Breast epithelium (tissue), 4 donors: ENCODE results near the gene CHST9. TPM values are rescaled to one million over a fixed set of nuclear protein-coding genes. Genes with fewer than 3 reads are reported as not detected.

Source experiments
- DNase-seq, 2 donors: peaks; one replicate each; pipeline ENCODE4 v3.0.0-alpha.2; 2019; ENCODE audit warnings: low spot score in 2 of 2
- H3K27ac ChIP-seq, 2 donors: fragments of 200-600 bp; sonication (generic) in 1 of 2; one replicate each; pipeline ENCODE4 v1.5.1; 2016 to 2019; ENCODE audit warnings: mild to moderate bottlenecking in 1 of 2
- H3K27me3 ChIP-seq, 2 donors: fragments of 200-600 bp; sonication (generic) in 1 of 2; one replicate each; pipeline versions ENCODE4 v1.5.1 to v1.6.0; 2017 to 2019; ENCODE audit warnings: control low read depth in 1 of 2, mild to moderate bottlenecking in 1 of 2
- H3K36me3 ChIP-seq: fragments of 200-600 bp; one replicate; pipeline ENCODE4 v1.5.1; 2019
- H3K4me1 ChIP-seq, 2 donors: fragments of 200-600 bp; sonication (generic); one replicate each; pipeline ENCODE4 v1.5.1; 2016 to 2019; ENCODE audit warnings: control low read depth in 1 of 2
- H3K4me3 ChIP-seq, 3 donors: fragments of 200-600 bp; sonication (generic); 1 replicate in 2 of 3; 2 replicates in 1 of 3; pipeline ENCODE4 v1.5.1; 2016 to 2019; ENCODE audit warnings: mild to moderate bottlenecking in 3 of 3, moderate library complexity in 2 of 3
- H3K9me3 ChIP-seq, 2 donors: fragments of 200-600 bp; sonication (generic) in 1 of 2; one replicate each; pipeline ENCODE4 v1.5.1; 2016 to 2019; ENCODE audit warnings: control low read depth in 1 of 2
- CTCF ChIP-seq, 3 donors: fragments of 450-650 bp; IDR thresholded peaks; one replicate each; pipeline ENCODE4 v1.5.1; 2016 to 2017; ENCODE audit warnings: antibody characterized with exemption in 3 of 3, mild to moderate bottlenecking in 3 of 3, moderate library complexity in 3 of 3
- POLR2A ChIP-seq: fragments of 450-650 bp; IDR thresholded peaks from one replicate; pipeline ENCODE4 v1.6.1; 2016; ENCODE audit warnings: antibody characterized with exemption, mild to moderate bottlenecking, moderate library complexity
- POLR2AphosphoS5 ChIP-seq, 3 donors: sonication (generic); formaldehyde crosslinking; IDR thresholded peaks; one replicate each; pipeline ENCODE4 v1.6.1; 2017; ENCODE audit warnings: antibody characterized with exemption in 3 of 3
- intact Hi-C: fragments of 100-400 bp; cut with DNase I; formaldehyde crosslinking; loops from one replicate; pipeline ENCODE4 v1.15.1; 2023; ENCODE audit warnings: low total_unique reads
- total RNA-seq, 3 donors: library from RNA; depleted of rRNA; stranded (reverse); fragments of >200 nt; gene quantifications; one replicate each; pipeline ENCODE4 v1.1.0, GENCODE V29; 2016

Gene CHST9
- total RNA-seq, 3 donors from 2014 or later, result 1.6 to 8.5 TPM; not detected in 1

- Histone ChIP-seq H3K4me1 (no peaks in the 10 kb centered on the region), H3K27ac (no peak overlapping the region), H3K27me3 (no peaks in the 10 kb centered on the region), H3K9me3 (no peaks in the 10 kb centered on the region), H3K4me3 (no peak overlapping the region), H3K36me3 (no peaks in the 10 kb centered on the region)
- no peak for TF ChIP-seq POLR2A
- no peak for TF ChIP-seq CTCF (IDR thresholded peaks at IDR 0.05)
- no peak for TF ChIP-seq POLR2AphosphoS5 (IDR thresholded peaks at IDR 0.05)
- DNase-seq, result no peak
- intact Hi-C loops, result no loop called here
Measured at GRCh38 chr18:26999797-27000196, 185.3 kb downstream of the CHST9 start.

GRCh38 chr18:26993568-26993967, 191.5 kb downstream of the CHST9 start:
- H3K27me3 ChIP-seq, result no peaks in the 10 kb centered on the region
- TF ChIP-seq POLR2AphosphoS5 (IDR thresholded peaks at IDR 0.05) (no peak), POLR2A (no peak), CTCF (IDR thresholded peaks at IDR 0.05) (no peak)
- DNase-seq, result no peak
- H3K9me3 ChIP-seq, result peaks cover 4 to 5% of the 10 kb centered on the region in 2 donors
- no peak overlapping the region for H3K27ac ChIP-seq
- H3K4me3 ChIP-seq, result no peak overlapping the region
- H3K4me1 ChIP-seq, result no peaks in the 10 kb centered on the region
- intact Hi-C loops, result no loop called here
- H3K36me3 ChIP-seq, result no peaks in the 10 kb centered on the region

- no peak for DNase-seq
- Histone ChIP-seq H3K9me3 (peaks cover 4 to 5% of the 10 kb centered on the region in 2 donors), H3K27me3 (no peaks in the 10 kb centered on the region), H3K36me3 (no peaks in the 10 kb centered on the region), H3K4me1 (no peaks in the 10 kb centered on the region), H3K27ac (no peak overlapping the region), H3K4me3 (no peak overlapping the region)
- intact Hi-C loops, result no loop called here
- TF ChIP-seq CTCF (IDR thresholded peaks at IDR 0.05), result no peak
- TF ChIP-seq POLR2AphosphoS5 (IDR thresholded peaks at IDR 0.05), result no peak
- no peak for TF ChIP-seq POLR2A
Measured at GRCh38 chr18:26992926-26993325, 192.2 kb downstream of the CHST9 start.

GRCh38 chr18:26989842-26990241, 195.3 kb downstream of the CHST9 start:
- H3K4me1 ChIP-seq, result no peaks in the 10 kb centered on the region
- H3K36me3 ChIP-seq, result no peaks in the 10 kb centered on the region
- intact Hi-C loops, result no loop called here
- no peak for TF ChIP-seq POLR2AphosphoS5 (IDR thresholded peaks at IDR 0.05)
- DNase-seq, result no peak
- peaks cover 4 to 5% of the 10 kb centered on the region in 2 donors for H3K9me3 ChIP-seq
- no peaks in the 10 kb centered on the region for H3K27me3 ChIP-seq
- no peak overlapping the region for H3K4me3 ChIP-seq
- H3K27ac ChIP-seq, result no peak overlapping the region

GRCh38 chr18:26981360-26982082, 203.6 kb downstream of the CHST9 start:
- H3K27ac ChIP-seq, result no peak overlapping the region
- no peaks in the 10 kb centered on the region for H3K4me1 ChIP-seq
- H3K27me3 ChIP-seq, result no peaks in the 10 kb centered on the region
- H3K36me3 ChIP-seq, result no peaks in the 10 kb centered on the region
- TF ChIP-seq CTCF (IDR thresholded peaks at IDR 0.05) (no peak), POLR2A (no peak), POLR2AphosphoS5 (IDR thresholded peaks at IDR 0.05) (no peak)
- H3K4me3 ChIP-seq, result no peak overlapping the region
- no peaks in the 10 kb centered on the region for H3K9me3 ChIP-seq
- no peak for DNase-seq
- intact Hi-C loops, result no loop called here
